GM13976 (cell line): ENCODE results near the gene ALOX12B.
A peak's percentile ranks its signal among the peaks of the same experiment; 100 is the strongest.

Experiments used
- DNase-seq: peaks from one replicate; pipeline ENCODE4 v3.0.0; 2012; ENCODE audit warnings: low spot score
- CTCF ChIP-seq: IDR thresholded peaks from 2 replicates; pipeline ENCODE4 v1.5.1; 2012; ENCODE audit warnings: borderline replicate concordance, mild to moderate bottlenecking; ENCODE audit not compliant: insufficient read depth; ENCODE audit errors: extremely low read depth, missing control alignments, control extremely low read depth
- in situ Hi-C: fragments of 300-500 bp; cut with MboI; formaldehyde crosslinking; loops from one replicate; pipeline ENCODE4 v1.12.0; 2022; ENCODE audit warnings: low sequenced_read_pairs, mixed read lengths, inconsistent platforms; ENCODE audit not compliant: unreplicated experiment

Gene ALOX12B

GRCh38 chr17:8122422-8122923 is 35.0 kb upstream of the ALOX12B start:
- in situ Hi-C loops: no loop called here
- TF ChIP-seq CTCF: no peak
- DNase-seq: no peak

- TF ChIP-seq CTCF: peak; percentile 90
- in situ Hi-C loops: no loop called here
- DNase-seq: peak; percentile 77
Observed at GRCh38 chr17:8121681-8122421, 34.3 kb upstream of the ALOX12B start.

- DNase-seq: no peak
- TF ChIP-seq CTCF: no peak
- in situ Hi-C loops: no loop called here
Observed at GRCh38 chr17:8121407-8121680, 33.8 kb upstream of the ALOX12B start.

GRCh38 chr17:8120520-8121406 is 33.2 kb upstream of the ALOX12B start:
- peak; percentile 71 for DNase-seq
- in situ Hi-C loops: no loop called here
- TF ChIP-seq CTCF: peak; percentile 12

- in situ Hi-C loops: no loop called here
- TF ChIP-seq CTCF: no peak
- DNase-seq: peak; percentile 67
Observed at GRCh38 chr17:8119581-8120519, 32.3 kb upstream of the ALOX12B start.
